Measurements from ENCODE around the gene SCLY. TPM values are rescaled to one million over a fixed set of nuclear protein-coding genes. Genes with fewer than 3 reads are reported as not detected.
"Not testable (repeated sequence)": the region's sequence is repeated elsewhere in the genome, so short reads cannot be mapped to it uniquely, and the experiment has no call there.

The SCLY gene
- polyA plus RNA-seq, 2 of the 4 experiments (the other 2 are of a cell fraction), result 19.0 to 28.3 TPM

GRCh38 chr2:238032755-238033337, 28.0 kb upstream of the SCLY start:
- no peak for TF ChIP-seq FOSL2 (IDR thresholded peaks at IDR 0.05)
- TF ChIP-seq FOSL2 (CRISPR knock-in tag; IDR thresholded peaks at IDR 0.05), result no peak
- no peak for TF ChIP-seq POLR2AphosphoS2 (conservative IDR thresholded peaks at IDR 0.05; ENCODE audit: low read length)
- TF ChIP-seq NPAS2 (CRISPR knock-in tag; IDR thresholded peaks at IDR 0.05; ENCODE audit: borderline replicate concordance), result no peak
- TF ChIP-seq, protein P1, sequence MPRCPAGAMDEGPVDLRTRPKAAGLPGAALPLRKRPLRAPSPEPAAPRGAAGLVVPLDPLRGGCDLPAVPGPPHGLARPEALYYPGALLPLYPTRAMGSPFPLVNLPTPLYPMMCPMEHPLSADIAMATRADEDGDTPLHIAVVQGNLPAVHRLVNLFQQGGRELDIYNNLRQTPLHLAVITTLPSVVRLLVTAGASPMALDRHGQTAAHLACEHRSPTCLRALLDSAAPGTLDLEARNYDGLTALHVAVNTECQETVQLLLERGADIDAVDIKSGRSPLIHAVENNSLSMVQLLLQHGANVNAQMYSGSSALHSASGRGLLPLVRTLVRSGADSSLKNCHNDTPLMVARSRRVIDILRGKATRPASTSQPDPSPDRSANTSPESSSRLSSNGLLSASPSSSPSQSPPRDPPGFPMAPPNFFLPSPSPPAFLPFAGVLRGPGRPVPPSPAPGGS (IDR thresholded peaks at IDR 0.05), result no peak
- no peak for TF ChIP-seq CTCF (IDR thresholded peaks at IDR 0.05)
- TF ChIP-seq HDAC2 (IDR thresholded peaks at IDR 0.05), result no peak
- DNase-seq (ENCODE audit: low read depth in 1 of 2, low spot score in 1 of 2) (no peak), ATAC-seq (no peak), FAIRE-seq (no peak)
- no peaks in the 10 kb centered on the region for H3K9me3 ChIP-seq
- H3K4me1 ChIP-seq, result no peaks in the 10 kb centered on the region
- H3K27ac ChIP-seq, result no peak overlapping the region
- CTCF ChIA-PET, result interaction anchor here (0.6 kb wide), 1 partner anchor 79 kb away, joined by 3 read pairs; no protein-coding TSS in a partner anchor
- WGBS (ENCODE audit: missing lambda C conversion rate), result 68% methylated on average over 4 of the region's 4 CpGs
- POLR2A ChIA-PET, result interaction anchor here (0.8 kb wide), 1 partner anchor 28 kb away, joined by 3 read pairs; the partner anchor contains the start of gene SCLY
- H3K4me2 ChIP-seq, result no peak overlapping the region
- H3K4me3 ChIP-seq, result no peak overlapping the region

DNA sequence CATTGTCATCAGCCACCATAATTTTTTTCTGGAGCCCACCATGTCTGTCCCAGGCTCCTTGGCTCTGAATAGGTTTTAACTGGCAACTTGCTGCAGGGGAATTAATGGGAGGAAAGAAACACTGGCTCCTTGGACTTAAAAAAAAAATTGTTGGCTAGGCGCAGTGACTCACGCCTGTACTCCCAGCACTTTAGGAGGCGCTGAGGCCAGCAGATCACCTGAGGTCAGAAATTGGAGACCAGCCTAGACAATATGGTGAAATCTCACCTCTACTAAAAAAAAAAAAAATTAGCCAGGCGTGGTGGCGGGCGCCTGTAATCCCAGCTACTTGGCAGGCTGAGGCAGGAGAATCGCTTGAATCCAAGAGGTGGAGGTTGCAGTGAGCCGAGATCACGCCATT, 26.8 kb upstream of the SCLY start:
- H3K27ac ChIP-seq; H3K4me2 ChIP-seq; H3K4me3 ChIP-seq; DNase-seq (ENCODE audit: low read depth in 1 of 2, low spot score in 1 of 2); FAIRE-seq; ATAC-seq; POLR2A ChIA-PET; H3K4me1 ChIP-seq; H3K9me3 ChIP-seq: not testable (repeated sequence)
- CTCF ChIA-PET, result interaction anchor here (0.6 to 1.1 kb wide), 2 partner anchors 118 to 183 kb away, joined by 3 to 4 read pairs; no protein-coding TSS in a partner anchor
- WGBS (ENCODE audit: missing lambda C conversion rate), result 98% methylated on average over 9 of the region's 9 CpGs

DNA sequence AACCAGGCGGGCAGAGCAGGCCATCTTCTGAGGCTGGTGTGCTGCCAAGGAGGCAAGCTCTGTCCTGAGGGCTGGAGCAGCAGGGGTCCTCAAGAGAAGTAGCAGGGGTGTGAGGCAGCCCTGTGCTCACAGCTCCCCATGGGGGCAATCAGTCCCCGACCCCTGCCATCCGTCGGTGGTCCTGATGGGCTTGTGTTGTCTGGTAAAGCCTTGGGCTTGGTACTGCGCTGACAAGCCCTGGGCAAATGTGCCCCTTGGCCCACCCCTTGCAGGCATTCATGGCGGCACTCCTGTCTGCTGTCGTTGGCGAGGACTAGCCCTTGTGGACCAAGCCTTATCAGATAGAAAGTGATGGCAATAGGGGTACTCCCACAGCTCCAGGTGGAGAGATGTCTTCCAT, 22.6 kb upstream of the SCLY start:
- no peak for TF ChIP-seq POLR2A (IDR thresholded peaks at IDR 0.05; ENCODE audit: low read length)
- no peak for TF ChIP-seq CHD2 (IDR thresholded peaks at IDR 0.05; ENCODE audit: low read length, partially characterized antibody)
- TF ChIP-seq FOXS1 (CRISPR knock-in tag; IDR thresholded peaks at IDR 0.05), result no peak
- no peak for TF ChIP-seq HOXB13 (CRISPR knock-in tag; IDR thresholded peaks at IDR 0.05; ENCODE audit: low read depth)
- no peak for TF ChIP-seq PHF8 (IDR thresholded peaks at IDR 0.05; ENCODE audit: borderline replicate concordance, low read depth)
- no peak for TF ChIP-seq MAFK (IDR thresholded peaks at IDR 0.05; ENCODE audit: partially characterized antibody)
- no peak for TF ChIP-seq ZNF302 (CRISPR knock-in tag; IDR thresholded peaks at IDR 0.05)
- TF ChIP-seq GATA3 (IDR thresholded peaks at IDR 0.05; ENCODE audit: borderline replicate concordance), result no peak
- no peak for TF ChIP-seq ATOH8 (CRISPR knock-in tag; IDR thresholded peaks at IDR 0.05; ENCODE audit: low read depth)
- TF ChIP-seq HDAC2 (IDR thresholded peaks at IDR 0.05), result no peak
- TF ChIP-seq CBX8 (IDR thresholded peaks at IDR 0.05), result no peak
- TF ChIP-seq HOXA7 (CRISPR knock-in tag; IDR thresholded peaks at IDR 0.05), result no peak
- no peak for TF ChIP-seq PBX3 (IDR thresholded peaks at IDR 0.05)
- TF ChIP-seq EHMT2 (IDR thresholded peaks at IDR 0.05; ENCODE audit: low read depth), result no peak
- TF ChIP-seq EP300 (IDR thresholded peaks at IDR 0.05), result no peak
- TF ChIP-seq FOSL2 (IDR thresholded peaks at IDR 0.05), result no peak
- no peak for TF ChIP-seq FOSL2 (CRISPR knock-in tag; IDR thresholded peaks at IDR 0.05)
- TF ChIP-seq USF2 (IDR thresholded peaks at IDR 0.05), result no peak
- no peak for TF ChIP-seq RARB (CRISPR knock-in tag; IDR thresholded peaks at IDR 0.05)
- DNase-seq (ENCODE audit: low read depth in 1 of 2, low spot score in 1 of 2), result no peak
- Histone ChIP-seq H3K9me3 (no peaks in the 10 kb centered on the region), H3K4me1 (no peaks in the 10 kb centered on the region), H3K27ac (no peak overlapping the region), H3K4me3 (no peak overlapping the region), H3K4me2 (no peak overlapping the region)
- FAIRE-seq, result no peak
- ChIA-PET POLR2A (no interaction called here), CTCF (interaction anchor here (1.4 kb wide), 1 partner anchor 10 kb away, joined by 4 read pairs; no protein-coding TSS in a partner anchor)
- no peak for ATAC-seq
- WGBS (ENCODE audit: missing lambda C conversion rate), result 99% methylated on average over 7 of the region's 8 CpGs
